Mucosa of rectum (tissue), 2 donors: ENCODE data around the gene USP11.
A peak's percentile ranks its signal among the peaks of the same experiment; 100 is the strongest.

Experiments
- H3K27ac ChIP-seq, 2 donors: one replicate each; pipeline ENCODE4 v1.7.0; 2013; ENCODE audit warnings: inconsistent platforms in 2 of 2, low read depth in 2 of 2, low read length in 2 of 2
- H3K27me3 ChIP-seq, 2 donors: one replicate each; pipeline ENCODE4 v1.7.0; 2013; ENCODE audit warnings: low read length in 2 of 2; ENCODE audit not compliant: control insufficient read depth in 2 of 2, insufficient read depth in 2 of 2
- H3K36me3 ChIP-seq, 2 donors: one replicate each; pipeline ENCODE4 v1.7.0; 2013; ENCODE audit warnings: low read length in 2 of 2; ENCODE audit not compliant: control insufficient read depth in 2 of 2, insufficient read depth in 2 of 2
- H3K4me1 ChIP-seq, 2 donors: one replicate each; pipeline ENCODE4 v1.7.0; 2013; ENCODE audit warnings: low read length in 2 of 2, mild to moderate bottlenecking in 1 of 2; ENCODE audit not compliant: control insufficient read depth in 2 of 2, insufficient read depth in 2 of 2
- H3K4me3 ChIP-seq, 2 donors: one replicate each; pipeline ENCODE4 v1.7.0; 2013; ENCODE audit warnings: low read length in 2 of 2
- H3K9ac ChIP-seq, 2 donors: one replicate each; pipeline ENCODE4 v1.7.0; 2013; ENCODE audit warnings: low read length in 2 of 2, low read depth in 1 of 2, mild to moderate bottlenecking in 1 of 2
- H3K9me3 ChIP-seq, 2 donors: one replicate each; pipeline ENCODE4 v1.7.0; 2013; ENCODE audit warnings: low read length in 2 of 2; ENCODE audit not compliant: control insufficient read depth in 2 of 2
- donor health status: healthy.
- donor health status: Normal muscosa, but diverticular disease.

USP11 gene

DNA sequence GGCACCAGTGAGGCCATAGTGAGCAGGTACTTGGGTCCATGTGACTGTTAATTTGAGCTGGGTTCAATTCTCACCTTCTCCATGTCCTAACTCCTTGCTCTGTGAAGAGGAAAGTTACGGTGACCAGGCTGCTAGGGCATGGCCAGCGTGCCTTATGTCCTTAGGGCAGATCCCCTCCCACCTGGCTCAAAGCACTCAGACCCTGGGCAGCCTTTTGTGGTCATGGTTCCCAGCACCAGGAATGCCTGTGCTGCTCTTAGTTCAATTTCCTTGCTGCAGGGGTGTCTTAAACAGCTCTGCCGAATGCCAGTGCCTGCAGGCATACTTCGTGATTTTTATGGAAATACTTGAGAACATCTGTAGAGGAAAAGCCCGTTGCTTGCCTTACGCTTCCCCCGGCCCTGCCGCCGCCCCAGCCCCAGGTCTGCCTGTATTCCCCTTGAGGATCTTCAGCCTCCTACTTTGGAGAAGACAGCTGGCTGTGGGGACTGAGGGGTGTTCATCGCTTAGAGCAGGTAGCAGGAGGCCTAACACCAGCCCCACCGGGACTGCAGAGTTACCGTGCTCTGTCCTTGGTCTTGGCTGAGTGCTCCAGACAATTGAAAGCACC, 17.4 kb upstream of the USP11 start:
- Histone ChIP-seq H3K36me3 (peaks cover 56% of the 10 kb centered on the region in 2 donors), H3K9ac (no peak overlapping the region), H3K27me3 (peaks cover 0 to 3% of the 10 kb centered on the region in 2 donors), H3K4me1 (peaks cover 21 to 24% of the 10 kb centered on the region in 2 donors), H3K4me3 (no peak overlapping the region), H3K27ac (no peak overlapping the region), H3K9me3 (no peaks in the 10 kb centered on the region)

DNA sequence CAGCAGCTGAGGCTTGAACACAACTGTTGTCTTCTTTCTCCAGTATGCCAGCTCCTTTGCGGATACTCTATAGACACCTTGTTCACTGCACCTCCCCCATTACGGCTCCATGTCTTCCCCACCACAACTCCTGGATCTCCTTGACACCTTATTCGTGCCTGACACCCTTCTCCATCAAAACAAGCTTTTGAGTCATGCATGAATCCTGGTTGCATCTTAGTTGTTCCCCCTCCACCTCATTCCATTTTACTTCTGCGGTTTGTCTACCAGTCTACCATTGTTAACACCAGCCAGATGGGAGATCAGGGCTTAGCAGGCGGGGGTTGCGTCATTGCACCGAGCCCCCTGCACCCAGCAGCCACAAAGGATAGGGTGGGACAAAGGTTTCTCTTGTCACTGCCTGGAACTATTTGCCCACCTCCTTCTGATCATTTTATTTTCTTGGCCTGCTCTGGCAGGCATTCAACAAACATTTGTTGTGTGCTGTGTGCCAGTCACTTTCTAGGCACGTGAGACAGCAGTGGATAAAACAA, 16.4 kb upstream of the USP11 start:
- Histone ChIP-seq H3K27me3 (no peaks in the 10 kb centered on the region), H3K27ac (peak overlapping the region; percentile 87 to 93), H3K9me3 (no peaks in the 10 kb centered on the region), H3K4me1 (peaks cover 21 to 30% of the 10 kb centered on the region in 2 donors), H3K9ac (no peak overlapping the region), H3K4me3 (no peak overlapping the region), H3K36me3 (peaks cover 45 to 46% of the 10 kb centered on the region in 2 donors)

DNA sequence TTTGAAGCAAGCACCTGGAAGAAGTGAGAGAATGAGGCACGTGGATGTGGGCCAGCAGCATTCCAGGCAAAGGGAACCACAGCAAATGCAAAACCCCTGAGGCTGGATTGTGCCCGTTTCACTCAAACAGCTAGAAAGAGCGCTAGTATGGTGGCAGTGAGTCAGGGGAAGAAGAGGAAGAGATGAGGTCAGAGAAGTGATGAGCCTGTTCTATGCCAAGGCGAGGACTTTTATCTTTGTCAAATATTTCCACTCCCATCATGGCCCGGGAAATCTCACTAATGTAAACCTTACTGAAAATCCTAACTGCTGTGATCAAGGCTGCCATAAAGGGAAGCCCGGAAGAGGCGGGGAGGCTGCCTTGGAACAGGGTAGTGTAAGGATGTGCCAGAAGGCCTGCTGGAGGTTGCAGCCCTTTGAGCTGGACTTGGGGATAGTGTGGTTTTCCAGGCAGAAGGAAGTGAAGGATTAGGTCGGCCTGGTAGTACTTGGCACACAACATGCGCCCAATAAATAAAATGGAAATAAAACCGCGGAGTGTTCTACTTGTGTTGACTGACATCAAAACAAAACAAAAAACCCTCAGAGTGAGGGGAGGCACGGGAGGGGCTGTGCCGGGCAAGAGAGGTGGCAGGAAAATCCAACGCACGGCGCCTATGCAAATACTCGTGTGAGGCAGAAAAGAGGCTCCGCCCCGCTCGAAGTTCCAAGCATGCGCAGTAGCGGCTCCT, 15.5 kb upstream of the USP11 start:
- peaks cover 37 to 39% of the 10 kb centered on the region in 2 donors for H3K36me3 ChIP-seq
- H3K4me1 ChIP-seq, result peaks cover 21 to 30% of the 10 kb centered on the region in 2 donors
- H3K9me3 ChIP-seq, result no peaks in the 10 kb centered on the region
- peak overlapping the region; percentile 54 to 64 for H3K9ac ChIP-seq
- H3K27me3 ChIP-seq, result no peaks in the 10 kb centered on the region
- peak overlapping the region; percentile 87 to 93 for H3K27ac ChIP-seq
- H3K4me3 ChIP-seq, result peak overlapping the region; percentile 84 to 91

DNA sequence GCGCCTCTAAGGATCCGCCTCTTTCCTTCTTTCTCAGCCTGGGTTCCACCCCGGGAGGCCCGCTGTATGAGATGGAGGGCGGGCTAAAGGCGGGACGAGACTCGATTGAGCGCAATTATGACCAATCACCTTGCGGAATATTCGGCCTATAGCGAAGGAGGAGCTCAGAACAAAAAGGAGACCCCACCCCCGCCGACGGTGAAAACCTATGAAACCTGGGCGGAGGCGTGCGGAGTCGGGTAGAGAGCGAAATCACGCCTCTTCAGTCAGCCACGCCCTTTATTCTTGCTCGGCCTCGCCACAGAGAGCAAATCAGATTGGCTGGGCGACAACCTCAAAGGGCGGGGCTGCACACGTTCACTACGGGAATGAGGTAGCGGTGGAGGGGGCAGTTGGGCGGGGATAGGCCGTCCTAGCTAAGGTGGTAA, 14.9 kb upstream of the USP11 start:
- Histone ChIP-seq H3K27ac (peak overlapping the region; percentile 87 to 93), H3K4me1 (peaks cover 21 to 30% of the 10 kb centered on the region in 2 donors), H3K27me3 (no peaks in the 10 kb centered on the region), H3K9me3 (no peaks in the 10 kb centered on the region), H3K4me3 (peak overlapping the region; percentile 84 to 91), H3K9ac (peak overlapping the region; percentile 78 to 88), H3K36me3 (peaks cover 31 to 34% of the 10 kb centered on the region in 2 donors)

DNA sequence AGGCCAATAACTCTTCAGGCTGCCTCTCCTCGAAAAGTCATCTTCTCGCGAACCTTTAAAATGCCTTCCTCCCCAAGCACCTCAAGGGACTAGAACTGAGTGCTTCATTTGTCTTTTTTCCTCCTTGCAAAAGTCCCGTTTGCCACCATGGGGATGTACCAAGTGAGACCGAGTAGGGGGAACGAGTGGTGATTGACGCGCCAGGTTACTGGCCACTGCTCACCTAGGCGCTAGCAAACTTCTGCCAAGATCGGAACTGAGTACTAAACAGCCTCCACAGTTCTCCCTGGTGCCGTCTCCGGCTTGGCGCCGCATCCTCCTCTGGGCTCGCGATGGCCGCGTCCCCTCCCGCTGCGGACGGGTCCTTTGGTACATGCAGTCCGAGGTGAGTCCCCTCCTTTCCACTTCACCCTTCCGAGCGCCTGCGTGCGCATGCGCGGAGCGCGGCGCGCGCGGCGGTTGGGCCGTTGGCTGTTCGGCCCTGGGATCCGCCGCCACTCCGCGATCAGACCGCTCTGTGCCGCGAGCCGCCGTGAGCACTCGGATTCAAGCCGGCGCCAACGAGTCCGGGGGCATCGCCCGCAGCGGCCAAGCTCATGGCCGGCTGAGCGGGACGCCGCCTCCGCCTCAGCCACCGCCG, 14.4 kb upstream of the USP11 start, which contains the start of gene CDK16:
CDK16 (plus strand) TSS at position 402 of the 640 bp plus-strand sequence. CDS start 4,877 bp downstream, outside the sequence.
- peak within 1 kb of the TSS; percentile 78 to 88 for H3K9ac ChIP-seq
- H3K4me1 ChIP-seq, result peaks cover 21 to 30% of the 10 kb centered on the region in 2 donors
- H3K27ac ChIP-seq, result peak within 1 kb of the TSS; percentile 87 to 93
- no peaks in the 10 kb centered on the region for H3K9me3 ChIP-seq
- peak within 1 kb of the TSS; percentile 84 to 91 for H3K4me3 ChIP-seq
- no peaks in the 10 kb centered on the region for H3K27me3 ChIP-seq
- peaks cover 33 to 35% of the 10 kb centered on the region in 2 donors for H3K36me3 ChIP-seq

DNA sequence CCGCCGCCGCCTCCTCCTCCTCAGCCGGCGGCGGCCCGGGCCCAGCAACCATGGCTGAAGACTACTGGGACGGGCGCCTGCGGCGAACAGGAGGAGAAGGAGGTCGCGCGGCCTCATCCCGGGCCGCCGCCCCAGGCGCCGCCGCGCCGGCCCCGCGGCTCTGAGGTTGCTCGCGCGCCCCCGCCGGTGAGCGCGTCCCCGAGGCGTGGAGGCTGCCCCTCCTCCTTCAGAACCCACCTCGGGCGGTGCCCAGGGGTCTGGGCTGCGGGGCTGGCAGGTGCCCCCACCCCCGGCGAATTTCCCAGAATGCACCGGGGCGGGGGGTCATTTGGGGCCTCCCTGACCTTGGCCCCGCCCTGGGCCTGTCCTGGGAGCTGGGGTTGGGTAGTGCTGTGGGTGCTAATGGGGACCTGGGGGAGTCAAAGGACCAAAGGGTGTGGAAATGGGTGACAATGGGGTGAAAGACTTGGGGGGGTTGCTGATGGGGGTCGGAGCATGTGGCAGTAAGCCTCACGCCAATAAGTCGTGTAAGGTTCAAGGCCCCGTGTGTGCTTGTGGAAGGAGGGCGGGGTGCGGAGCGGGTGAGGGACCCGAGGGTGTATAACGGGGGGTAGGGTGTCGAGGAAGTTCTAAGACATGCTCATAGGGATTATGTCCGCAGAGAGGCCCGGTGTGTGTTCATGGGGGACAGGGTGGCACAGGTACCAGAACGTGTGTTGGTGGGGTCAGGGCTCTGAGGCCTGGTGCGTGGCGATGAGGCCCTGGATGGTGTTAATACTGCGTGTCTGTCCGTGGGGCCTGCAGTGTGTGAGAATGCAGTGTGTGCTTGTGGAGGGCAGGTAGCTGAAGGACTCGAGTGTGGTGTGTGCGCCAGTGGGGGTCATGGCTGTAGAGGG, 13.6 kb upstream of the USP11 start:
- peak overlapping the region; percentile 78 to 88 for H3K9ac ChIP-seq
- no peaks in the 10 kb centered on the region for H3K27me3 ChIP-seq
- peak overlapping the region; percentile 84 to 91 for H3K4me3 ChIP-seq
- no peaks in the 10 kb centered on the region for H3K9me3 ChIP-seq
- H3K27ac ChIP-seq, result peak overlapping the region; percentile 87 to 93
- peaks cover 35 to 37% of the 10 kb centered on the region in 2 donors for H3K36me3 ChIP-seq
- H3K4me1 ChIP-seq, result peaks cover 21 to 30% of the 10 kb centered on the region in 2 donors

DNA sequence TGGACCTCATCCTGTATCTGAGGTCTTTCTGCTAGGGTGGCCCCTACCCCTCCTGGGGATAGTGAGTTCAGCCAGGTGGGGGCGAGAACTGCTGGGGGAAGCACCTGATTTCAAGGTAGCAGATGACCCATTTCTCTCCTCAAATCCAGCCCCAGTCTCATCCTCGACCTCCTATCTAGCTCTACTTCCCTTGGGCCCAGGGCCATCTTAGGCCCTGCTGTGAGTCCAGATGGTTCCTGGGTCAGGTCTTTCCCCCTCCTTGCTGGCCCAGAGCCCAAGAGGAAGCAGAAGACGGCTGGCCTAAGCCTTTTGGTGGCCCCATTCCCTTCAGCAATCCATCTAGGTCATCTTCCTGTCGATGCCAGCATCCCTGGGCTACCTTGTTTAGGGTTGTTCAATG, 11.1 kb upstream of the USP11 start:
- Histone ChIP-seq H3K4me1 (peaks cover 18 to 24% of the 10 kb centered on the region in 2 donors), H3K27me3 (no peaks in the 10 kb centered on the region), H3K27ac (no peak overlapping the region), H3K9me3 (no peaks in the 10 kb centered on the region), H3K4me3 (no peak overlapping the region), H3K36me3 (peaks cover 38 to 39% of the 10 kb centered on the region in 2 donors), H3K9ac (no peak overlapping the region)

DNA sequence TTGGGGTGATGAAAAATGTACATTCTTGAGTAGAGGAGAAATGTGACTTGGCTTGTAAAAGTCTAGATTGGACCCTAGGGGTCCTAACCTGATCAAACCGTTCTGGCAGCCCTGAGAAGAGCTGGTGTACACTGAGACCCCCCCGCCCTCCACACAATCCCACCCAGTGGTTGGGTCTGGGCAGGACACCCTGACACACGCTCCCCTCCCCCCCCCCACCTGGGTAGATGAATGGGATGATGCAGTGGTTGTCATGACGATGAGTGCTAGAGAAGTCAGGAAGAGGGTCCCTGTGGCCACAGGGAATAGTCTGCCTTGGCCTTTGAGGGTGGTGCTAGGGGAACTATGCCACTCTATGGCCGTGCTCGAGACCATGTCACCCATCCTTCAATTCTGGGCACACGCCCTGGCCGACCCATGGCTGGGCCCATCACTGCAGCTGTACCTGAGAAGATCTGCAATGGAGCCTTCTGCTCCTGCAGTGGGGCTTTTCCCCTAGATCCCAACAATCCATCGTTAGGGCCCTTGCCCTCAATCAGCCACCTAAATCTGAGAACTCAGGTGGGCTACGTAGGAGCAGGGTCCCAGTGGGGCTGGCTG, 10.0 kb upstream of the USP11 start:
- no peaks in the 10 kb centered on the region for H3K9me3 ChIP-seq
- peaks cover 9 to 18% of the 10 kb centered on the region in 2 donors for H3K4me1 ChIP-seq
- no peaks in the 10 kb centered on the region for H3K27me3 ChIP-seq
- H3K36me3 ChIP-seq, result peaks cover 42 to 48% of the 10 kb centered on the region in 2 donors
- no peak overlapping the region for H3K4me3 ChIP-seq
- no peak overlapping the region for H3K27ac ChIP-seq
- no peak overlapping the region for H3K9ac ChIP-seq
